HG02870 (cell line): ENCODE data around the gene CORIN.
"Not testable (repeated sequence)": the region's sequence is repeated elsewhere in the genome, so short reads cannot be mapped to it uniquely, and the experiment has no call there.

Source experiments
- ATAC-seq: cut with Tn5 transposase; IDR thresholded peaks from one replicate; pipeline ENCODE4 v1.9.1; 2021; ENCODE audit warnings: mild to moderate bottlenecking, moderate library complexity; ENCODE audit not compliant: unreplicated experiment

CORIN gene

GRCh38 chr4:47579235-47579634 is 258.6 kb downstream of the CORIN start:
- ATAC-seq: no peak

GRCh38 chr4:47577779-47578553 is 259.9 kb downstream of the CORIN start:
- ATAC-seq: no peak

GRCh38 chr4:47572981-47573380 is 264.9 kb downstream of the CORIN start:
- ATAC-seq: no peak

- ATAC-seq: no peak
Measured at GRCh38 chr4:47570816-47571215, 267.1 kb downstream of the CORIN start.

DNA sequence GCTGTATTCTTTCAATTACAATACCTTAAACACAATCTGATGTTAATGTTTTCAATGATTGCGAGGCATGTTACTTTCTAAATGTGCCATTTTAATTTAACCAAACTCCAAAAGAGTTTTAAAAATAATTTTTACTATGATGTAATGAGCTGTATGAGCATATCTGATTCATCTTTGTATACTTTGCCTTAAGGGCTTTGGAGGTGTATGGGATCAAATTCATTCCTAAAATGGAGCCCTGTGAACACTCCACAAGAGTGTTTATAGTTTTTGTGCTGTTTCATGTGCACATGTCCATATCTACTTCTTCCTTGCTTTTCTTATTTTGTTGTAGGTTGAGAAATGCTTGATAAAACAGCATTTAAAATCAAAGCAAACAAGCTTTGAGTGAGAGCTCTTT is 270.4 kb downstream of the CORIN start:
- no peak for ATAC-seq

DNA sequence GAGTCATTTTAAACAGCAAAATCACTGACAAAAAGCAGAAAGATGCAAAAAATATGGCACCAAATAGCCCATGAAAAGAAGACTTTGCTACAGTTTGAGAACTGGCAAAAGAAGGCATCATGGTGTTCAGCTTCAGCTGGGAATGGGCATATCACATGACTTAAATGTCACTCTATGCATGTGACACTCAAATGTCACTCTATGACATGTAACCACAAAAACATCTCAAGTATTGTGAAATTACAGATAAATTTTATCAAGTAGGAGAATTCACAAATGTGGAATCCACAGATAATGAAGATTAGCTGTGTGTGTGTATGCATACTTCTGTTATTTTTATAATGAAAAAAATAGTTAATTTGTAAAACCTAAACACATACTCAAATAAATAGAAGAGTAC is 270.9 kb downstream of the CORIN start:
- ATAC-seq: no peak

- ATAC-seq: no peak
Measured at GRCh38 chr4:47566566-47566965, 271.3 kb downstream of the CORIN start.

DNA sequence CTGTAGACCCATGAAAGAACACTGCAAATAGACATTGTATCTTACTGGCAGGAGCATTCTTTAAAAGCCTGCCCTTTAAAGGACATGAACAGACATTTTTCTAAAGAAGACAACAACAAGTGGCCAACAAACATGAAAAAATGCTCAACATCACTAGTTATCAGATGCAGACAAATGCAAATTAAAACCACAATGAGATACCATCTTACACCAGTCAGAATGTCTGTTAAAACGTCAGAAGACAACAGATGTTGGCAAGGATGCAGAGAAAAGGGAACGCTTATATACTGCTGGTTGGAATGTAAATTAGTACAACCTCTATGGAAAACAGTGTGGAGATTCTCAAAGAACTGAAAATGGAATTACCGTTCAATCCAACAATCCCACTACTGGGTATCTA is 275.6 kb downstream of the CORIN start:
- no peak for ATAC-seq

- ATAC-seq: no peak
Measured at GRCh38 chr4:47561331-47561730, 276.5 kb downstream of the CORIN start.

DNA sequence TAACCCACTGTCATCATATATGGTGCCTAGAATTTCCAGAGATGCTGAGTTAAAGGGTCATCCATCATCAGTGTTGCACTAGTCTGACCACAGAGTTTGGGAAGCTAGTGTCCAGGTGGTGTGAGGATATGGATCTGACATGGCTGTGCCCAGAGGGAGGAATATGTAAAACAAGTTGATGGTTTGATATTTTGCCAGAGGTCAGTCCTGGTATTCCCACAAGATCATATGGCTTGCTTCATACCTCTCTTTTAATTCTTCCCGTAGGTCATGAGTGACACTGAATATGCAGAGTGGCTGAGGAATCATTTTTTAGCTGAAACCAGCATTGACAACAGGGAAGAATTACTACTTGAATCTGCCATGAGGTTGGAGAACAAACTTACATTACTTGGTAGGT is 277.2 kb downstream of the CORIN start:
- ATAC-seq: no peak

DNA sequence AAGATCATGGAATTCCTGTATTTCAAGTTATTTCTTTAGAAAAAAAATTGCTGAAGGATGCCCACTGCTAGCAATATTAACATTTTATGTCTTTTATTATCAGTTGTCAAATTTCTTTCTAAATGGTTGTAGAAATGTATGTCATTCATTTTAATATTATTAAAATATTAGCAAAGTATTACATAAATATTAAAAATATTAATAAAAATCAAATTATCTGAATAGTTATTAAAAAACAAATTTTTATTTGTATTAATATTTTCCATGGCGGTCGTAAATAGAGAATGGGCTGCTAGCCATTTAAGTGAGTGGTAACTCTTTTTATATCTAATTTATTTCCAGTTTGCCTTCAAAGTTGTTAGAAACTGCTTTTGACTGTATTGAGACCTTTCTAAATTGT is 280.6 kb downstream of the CORIN start:
- ATAC-seq: no peak

GRCh38 chr4:47555920-47556319 is 281.9 kb downstream of the CORIN start:
- ATAC-seq: not testable (repeated sequence)

GRCh38 chr4:47553329-47554125 is 284.3 kb downstream of the CORIN start:
- ATAC-seq: no peak

GRCh38 chr4:47551682-47552081 is 286.2 kb downstream of the CORIN start:
- ATAC-seq: no peak

DNA sequence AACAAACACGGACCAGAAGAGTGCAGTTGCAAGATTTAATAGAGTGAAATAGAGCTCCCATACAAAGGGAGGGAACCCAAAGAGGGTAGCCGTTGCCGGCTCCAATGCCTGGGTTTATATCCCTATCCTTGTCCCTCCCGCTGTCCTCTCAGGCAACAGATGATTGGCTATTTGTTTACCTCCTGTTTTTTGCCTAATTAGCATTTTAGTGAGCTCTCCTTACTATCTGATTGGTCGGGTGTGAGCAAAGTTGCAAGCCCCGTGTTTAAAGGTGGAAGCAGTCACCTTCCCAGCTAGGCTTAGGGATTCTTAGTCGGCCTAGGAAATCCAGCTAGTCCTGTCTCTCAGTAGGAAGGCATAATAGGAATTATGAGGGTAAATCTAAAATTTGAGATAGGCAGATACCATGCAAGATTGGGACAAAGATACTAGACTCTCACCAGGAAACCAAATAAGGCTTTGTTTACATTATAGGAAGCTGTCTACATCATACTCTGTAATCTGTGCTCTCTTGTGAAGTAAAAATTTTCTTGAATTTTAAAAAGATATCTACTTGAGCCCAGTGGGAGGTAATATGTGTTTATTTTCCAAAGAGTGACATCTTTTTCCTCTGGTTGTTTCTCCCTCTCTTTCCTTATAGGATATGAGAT is 286.8 kb downstream of the CORIN start:
- no peak for ATAC-seq

DNA sequence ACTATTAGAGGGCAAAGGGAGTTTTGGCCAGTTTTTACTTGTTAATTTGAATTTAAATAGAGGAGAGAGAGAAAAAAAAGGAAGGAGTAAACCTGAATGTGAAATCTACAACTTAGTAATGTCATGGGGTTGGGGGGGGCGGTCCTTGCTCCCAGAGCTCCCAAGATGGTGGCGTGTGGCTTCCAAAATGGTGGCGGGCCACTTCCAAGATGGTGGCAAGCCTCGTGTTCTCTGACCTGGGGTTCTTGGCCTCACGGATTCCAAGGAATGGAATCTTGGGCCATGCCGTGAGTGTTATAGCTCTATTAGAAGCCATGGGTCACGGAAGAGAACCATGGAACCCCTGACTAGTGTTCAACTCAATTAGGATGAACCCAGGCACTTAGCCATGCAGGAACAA is 287.5 kb downstream of the CORIN start:
- not testable (repeated sequence) for ATAC-seq
